NCI-H510A treated with DMSO at 0.1 percent for 48 hours (cell line): ENCODE data around the gene CREBRF.
"Not testable (repeated sequence)": the region's sequence is repeated elsewhere in the genome, so short reads cannot be mapped to it uniquely, and the experiment has no call there.

Source experiments
- DNase-seq: peaks from one replicate; lab custom pipeline; 2025; lab: John Stamatoyannopoulos, UW

CREBRF gene, protein sequence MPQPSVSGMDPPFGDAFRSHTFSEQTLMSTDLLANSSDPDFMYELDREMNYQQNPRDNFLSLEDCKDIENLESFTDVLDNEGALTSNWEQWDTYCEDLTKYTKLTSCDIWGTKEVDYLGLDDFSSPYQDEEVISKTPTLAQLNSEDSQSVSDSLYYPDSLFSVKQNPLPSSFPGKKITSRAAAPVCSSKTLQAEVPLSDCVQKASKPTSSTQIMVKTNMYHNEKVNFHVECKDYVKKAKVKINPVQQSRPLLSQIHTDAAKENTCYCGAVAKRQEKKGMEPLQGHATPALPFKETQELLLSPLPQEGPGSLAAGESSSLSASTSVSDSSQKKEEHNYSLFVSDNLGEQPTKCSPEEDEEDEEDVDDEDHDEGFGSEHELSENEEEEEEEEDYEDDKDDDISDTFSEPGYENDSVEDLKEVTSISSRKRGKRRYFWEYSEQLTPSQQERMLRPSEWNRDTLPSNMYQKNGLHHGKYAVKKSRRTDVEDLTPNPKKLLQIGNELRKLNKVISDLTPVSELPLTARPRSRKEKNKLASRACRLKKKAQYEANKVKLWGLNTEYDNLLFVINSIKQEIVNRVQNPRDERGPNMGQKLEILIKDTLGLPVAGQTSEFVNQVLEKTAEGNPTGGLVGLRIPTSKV

DNA sequence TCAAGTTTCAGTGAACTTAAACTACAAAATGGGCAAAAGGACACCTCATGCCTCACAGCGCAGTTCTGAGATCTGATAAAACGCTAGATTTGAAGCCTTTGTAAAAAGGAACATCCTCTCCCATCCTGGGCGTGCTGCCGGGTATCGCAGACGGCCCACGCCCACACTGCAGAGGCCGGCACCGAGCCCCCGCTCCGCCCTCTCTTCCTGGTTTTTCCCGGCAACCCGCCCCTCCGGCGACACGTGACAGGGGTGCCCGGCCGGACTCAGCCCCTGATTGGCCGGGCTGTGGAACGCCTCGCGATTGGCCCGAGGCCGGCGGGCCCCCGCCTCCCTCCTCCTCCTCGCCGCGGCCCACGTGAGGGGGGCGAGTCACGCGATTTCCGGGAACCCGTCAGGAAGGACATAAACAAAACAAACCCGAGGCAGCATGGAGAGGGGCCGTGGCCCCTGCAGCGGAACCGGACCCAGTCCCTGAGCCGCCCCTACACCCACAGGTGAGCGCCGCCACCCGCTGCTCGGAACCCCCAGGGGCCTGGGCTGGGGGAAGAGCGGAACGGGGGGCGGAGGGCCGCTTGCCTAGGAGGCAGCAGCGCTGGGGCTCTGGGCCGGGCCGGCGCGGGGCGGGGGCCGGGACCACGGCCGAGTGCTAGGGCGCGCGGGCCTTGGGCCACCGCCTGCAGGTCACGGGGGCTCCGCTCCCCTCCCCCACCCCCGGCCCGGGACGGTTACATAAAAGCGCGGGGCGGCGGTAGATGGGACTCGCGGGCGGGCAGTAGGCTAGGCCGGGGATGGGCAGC lies at the start of gene CREBRF:
CREBRF (plus strand) TSS at position 370 of the 800 bp plus-strand sequence. CDS start 24,424 bp downstream, outside the sequence.
- peak; percentile 68 for DNase-seq

DNA sequence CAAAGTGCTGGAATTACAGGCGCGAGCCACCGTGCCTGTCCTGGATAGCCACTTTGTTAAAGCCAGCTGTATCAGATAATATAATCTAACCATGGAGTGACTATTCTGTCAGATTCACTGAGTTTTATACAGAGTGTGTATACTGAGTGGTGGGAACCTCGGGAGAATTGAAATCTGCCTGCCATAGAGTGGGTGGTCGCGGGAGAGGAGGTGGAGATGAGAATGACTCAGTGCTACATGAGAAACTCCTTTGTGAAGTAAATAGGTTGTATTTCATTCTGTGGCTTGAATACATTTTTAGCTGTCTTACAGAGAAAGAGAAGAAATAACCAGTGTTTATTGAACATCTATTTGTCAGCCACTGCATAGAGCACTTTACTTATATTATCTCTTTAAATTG lies 46.1 kb upstream of the CREBRF start:
- no peak for DNase-seq

DNA sequence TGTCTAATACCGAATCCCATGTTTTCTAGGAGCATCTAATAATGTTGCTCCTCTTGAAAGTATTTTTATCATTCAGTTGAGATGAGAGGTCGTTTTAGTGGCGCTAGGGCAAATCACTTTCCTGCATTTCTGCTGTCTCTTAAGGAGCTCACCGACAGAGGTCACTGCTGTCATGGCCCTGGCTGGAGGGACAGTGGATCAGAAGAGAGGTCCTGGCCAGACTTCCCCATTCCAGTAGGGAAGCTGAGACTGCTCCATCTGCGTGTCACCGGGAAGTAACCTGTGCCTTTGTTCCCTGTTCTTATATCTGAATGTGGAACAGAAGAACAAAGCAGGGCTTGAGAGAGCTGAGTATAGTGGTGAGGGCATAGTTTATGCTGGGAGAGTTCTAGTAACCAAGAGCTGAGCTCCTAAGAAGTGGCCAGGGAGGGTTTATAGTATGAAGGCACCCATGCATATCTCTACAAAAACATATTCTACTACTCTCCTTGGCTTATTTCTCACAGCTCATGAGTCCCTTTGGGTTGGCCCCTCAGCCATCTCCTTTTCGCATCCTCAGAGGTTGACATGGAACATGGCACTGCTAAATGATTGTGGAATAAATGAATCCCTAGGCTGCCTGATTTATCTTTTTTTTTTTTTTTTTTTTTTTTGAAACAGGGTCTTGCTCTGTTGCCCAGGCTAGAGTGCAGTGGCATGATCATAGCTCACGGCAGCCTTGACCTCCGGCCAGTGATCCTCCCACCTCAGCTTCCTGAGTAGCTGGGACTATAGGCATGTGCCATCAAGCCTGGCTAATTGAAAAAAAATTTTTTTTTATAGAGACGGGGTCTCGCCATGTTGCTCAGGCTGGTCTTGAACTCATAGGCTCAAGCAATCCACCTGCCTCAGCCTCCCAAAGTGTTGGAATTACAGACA lies 45.3 kb upstream of the CREBRF start:
- no peak for DNase-seq

DNA sequence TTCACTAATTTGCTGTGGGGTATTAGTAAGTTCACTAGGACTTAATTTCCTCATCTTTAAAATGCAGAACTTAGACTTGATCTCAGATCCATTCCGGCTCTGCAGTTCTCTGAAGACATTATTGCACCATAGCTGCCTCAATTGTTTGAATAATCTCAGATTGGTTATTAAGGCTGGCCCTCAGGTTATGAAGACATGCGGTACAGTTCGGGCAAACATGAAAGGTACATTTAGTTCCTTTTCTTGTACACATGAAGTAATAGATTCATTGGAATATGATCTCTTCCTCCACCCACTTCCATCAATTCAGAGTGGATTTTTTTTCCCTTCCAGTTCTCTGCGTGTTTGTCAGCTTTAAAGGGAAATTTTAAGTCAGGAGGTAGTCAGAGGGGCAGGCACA lies 44.6 kb upstream of the CREBRF start:
- no peak for DNase-seq

DNA sequence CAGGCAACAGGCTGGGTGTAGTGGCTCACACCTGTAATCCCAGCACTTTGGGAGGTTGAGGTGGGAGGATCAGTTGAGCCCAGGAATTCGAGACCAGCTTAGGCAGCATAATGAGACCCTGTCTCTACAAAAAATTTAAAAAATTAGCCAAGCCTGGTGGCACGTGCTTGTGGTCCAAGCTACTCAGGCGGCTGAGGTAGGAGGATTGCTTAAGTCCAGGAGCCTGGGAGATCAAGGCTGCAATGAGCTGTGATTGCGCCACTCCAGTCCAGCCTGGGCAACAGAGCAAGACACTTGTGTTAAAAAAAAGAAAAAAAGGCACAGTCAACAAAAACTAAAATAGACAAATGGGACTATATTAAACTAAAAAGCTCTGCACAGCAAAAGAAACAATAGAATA lies 43.3 kb upstream of the CREBRF start:
- no peak for DNase-seq

DNA sequence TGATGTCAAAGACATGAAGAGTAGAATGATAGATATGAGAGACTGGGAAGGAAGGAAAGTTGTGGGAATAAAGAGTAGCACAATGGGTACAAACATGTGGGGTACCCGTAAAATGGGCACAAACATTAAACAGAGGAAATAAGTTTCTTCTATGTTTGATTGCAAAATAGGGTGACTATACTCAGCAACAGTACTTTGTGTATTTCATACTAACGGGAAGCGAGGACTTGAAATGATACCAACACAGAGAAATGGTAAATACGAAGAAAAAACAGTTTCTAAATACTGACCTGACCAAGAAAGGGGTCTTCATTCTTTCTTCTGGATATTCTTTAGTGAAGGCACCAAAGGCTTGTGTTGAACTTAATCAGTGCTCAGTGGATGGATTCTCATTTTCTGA lies 41.5 kb upstream of the CREBRF start:
- DNase-seq, result no peak

DNA sequence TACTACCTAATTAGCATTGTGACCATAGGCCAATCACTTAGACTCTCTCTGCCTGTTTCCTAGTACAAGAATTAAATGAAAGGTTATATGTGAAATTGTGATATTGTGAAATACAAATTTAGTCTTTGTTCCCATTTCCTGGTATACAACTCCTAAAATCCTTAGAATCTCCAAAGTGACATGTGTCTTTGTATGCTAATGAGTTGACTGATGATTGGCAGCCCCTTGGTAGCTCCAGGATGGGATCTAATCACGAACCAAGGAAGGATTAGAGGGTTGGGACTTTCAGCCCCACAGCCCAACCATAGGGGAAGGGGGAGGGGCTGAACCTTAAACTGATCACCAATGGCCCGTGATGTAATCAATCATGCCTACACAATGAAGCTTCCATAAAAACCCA lies 41.0 kb upstream of the CREBRF start:
- DNase-seq, result no peak

DNA sequence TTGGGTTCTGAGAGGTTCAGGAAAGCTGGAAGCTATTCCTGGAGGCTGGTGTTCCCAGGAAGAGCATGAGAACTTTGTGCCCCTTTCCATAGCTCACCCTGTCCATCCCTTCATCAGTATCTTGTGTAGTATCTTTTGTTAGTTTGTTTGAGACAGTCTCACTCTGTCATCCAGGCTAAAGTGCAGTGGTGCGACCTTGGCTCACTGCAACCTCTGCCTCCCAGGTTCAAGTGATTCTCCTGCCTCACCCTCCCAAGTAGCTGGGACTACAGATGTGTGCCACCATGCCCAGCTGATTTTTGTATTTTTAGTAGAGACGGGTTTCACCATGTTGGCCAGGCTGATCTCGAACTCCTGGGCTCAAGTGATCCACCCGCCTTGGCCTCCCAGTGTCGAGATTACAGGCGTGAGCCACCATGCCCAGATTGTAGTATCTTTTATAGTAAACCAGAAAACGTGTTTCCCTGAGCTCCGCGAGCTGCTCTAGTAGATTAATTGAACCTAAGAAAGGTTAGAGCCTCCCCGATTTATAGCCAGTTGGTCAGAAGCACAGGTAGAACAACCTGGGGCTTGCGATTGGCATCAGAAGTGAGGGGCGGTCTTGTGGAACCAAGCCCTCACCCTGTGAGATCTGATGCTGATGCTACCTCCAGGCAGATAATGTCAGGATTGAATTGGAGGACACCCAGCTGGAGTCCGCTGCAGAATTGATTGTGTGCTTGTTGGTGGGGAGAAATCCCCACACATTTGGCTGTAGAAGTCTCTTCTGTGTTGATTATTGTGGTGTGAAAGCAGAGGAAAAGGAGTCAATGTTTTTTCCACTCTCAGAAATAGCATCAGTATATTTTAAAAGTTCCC lies 40.3 kb upstream of the CREBRF start:
- no peak for DNase-seq

DNA sequence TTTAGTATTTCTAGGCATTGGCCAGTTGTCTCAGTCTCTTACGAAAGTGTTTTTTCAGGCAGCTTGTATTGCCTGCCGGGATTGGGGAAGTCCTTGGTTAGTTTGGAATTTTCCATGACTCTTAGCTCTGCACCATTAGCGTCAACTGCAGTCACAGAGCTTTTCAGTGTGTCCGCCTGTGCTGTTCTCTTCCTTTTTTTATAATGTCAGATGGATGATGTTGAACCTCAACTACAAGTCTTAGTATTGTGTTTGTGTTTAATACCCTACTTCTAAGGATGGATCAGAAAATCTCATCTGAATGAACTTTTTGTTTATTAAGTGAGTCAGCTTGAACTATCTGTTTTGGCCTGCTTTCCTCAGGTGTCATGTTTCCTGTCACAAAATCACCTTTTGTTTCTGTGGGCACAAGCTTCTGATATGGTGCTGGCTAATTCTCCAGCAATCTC lies 39.5 kb upstream of the CREBRF start:
- DNase-seq, result no peak

DNA sequence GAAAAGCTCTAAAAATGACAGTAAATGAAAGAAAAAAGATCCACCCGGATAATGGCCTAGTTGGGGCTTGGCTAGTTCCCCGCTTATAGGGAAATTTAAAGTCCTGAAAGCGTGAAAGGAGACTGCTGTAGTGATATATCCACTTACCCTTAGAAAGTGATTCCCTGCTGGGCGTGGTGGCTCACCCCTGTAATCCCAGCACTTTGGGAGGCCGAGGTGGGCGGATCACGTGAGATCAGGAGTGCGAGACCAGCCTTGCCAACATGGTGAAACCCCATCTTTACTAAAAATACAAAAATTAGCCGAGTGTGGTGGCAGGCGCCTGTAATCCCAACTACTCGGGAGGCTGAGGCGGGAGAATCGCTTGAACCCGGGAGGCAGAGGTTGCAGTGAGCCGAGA lies 39.1 kb upstream of the CREBRF start:
- DNase-seq, result not testable (repeated sequence)

DNA sequence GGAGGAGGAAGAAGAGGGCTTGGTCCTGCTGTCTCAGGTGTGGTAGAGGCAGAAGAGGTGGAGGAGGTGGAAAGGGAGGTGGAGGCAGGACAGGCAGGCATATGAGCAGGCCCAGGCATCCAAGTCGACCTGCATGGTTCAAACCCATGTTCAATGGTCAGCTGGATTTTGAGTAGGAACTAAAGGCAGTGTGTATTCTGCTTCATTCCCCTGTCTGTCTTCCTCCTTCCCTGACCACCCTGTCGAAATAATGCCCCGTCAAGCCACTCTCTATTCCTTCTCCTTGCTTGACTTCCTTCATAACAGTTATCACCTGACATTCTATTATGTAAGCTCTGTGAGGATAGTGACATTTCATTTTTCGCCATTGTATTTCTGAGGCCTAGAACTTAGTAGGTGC lies 37.8 kb upstream of the CREBRF start:
- DNase-seq, result no peak

DNA sequence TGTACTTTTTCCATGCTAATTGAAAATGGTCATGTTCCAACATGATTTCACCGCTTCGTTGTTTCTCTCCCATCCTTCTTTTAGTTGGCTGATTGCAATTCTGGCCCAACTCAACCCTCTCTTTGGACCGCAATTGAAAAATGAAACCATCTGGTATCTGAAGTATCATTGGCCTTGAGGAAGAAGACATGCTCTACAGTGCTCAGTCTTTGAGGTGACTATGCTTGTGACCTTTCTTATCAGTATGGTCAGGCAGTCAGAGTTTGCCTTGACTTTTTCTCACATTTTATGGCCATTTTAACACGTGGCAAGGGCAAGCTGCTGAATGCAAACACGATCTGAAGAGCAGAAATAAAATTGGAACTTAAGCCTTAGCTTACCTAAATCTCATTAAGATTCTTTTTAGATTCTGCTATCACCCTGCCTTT lies 36.0 kb upstream of the CREBRF start:
- DNase-seq, result no peak

DNA sequence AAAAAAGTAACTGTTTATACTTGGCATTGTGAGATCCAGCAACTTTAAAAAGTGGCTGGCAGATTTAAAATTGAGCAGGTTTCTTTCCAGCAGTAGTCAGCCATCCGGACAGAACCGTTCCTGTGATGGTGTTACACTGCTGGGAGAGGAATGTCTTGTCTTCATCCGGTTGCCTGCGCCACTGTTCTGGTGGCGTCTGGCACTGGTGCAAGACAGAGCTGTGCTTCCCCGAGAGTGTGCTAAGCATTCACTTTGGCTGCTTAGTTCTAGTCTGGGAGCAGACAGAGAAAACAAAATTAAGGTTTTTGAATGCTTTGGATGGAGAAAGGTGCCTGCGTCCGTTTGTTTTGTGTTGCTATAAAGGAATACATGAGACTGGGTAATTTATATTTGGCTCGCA lies 35.5 kb upstream of the CREBRF start:
- DNase-seq, result no peak

DNA sequence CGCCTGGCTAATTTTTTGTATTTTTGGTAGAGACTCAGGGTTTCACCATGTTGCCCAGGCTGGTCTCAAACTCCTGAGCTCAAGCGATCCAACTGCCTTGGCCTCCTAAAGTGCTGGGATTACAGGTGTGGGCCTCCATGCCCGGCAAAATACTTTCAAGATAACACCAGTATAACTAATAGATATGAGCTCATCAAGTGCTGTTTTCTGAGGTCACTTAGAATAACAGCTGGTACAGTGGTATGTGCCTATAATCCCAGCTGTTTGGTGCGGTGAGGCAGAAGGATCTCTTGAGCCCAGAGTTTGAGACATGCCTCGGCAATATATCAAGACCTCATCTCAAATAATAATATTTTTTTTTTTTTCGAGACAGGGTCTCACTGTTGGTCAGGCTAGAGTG lies 30.5 kb upstream of the CREBRF start:
- no peak for DNase-seq

DNA sequence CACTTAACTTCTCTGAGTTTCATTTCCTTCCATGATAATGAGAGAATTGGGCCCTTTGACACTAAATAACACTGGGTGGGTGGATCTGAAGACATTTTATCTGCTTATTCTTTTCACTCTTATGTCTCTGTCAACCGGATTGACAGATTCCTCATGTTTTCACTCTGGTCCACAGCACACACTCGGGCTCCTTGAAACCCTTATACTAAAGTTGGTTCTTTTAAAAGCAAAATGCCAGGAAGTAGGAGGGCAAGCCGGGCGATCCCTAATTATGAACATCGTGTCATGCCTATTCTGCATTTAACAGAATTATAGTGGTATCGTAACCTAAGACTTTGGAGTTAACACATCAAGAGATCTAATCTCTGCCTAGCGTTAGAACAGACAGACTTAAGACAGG lies 28.2 kb upstream of the CREBRF start:
- DNase-seq, result no peak

DNA sequence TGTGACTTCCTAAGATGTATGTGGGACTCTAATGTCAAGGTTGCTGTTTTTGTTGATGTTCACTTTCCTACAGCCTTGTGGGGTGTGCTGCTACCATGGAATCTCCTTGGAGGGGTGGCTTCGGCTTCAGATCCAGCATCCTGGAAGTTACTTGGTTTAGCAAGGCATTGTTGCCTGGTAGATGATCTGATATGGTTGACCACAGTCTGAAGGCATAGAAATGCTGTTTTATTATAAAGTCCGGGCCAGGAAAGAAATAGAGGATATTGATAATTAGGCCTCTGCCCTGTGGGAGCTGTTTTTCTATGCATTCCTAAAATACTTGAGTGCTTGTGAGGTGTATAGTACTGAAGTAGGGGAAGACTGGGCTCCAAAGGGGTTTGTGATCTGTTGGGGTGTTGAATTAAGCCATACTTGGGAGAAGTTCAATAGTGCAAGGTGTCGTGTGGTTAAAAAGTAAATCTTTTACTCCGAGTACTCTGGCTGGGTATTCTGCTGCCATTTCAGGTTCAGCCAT lies 27.3 kb upstream of the CREBRF start:
- DNase-seq, result no peak

DNA sequence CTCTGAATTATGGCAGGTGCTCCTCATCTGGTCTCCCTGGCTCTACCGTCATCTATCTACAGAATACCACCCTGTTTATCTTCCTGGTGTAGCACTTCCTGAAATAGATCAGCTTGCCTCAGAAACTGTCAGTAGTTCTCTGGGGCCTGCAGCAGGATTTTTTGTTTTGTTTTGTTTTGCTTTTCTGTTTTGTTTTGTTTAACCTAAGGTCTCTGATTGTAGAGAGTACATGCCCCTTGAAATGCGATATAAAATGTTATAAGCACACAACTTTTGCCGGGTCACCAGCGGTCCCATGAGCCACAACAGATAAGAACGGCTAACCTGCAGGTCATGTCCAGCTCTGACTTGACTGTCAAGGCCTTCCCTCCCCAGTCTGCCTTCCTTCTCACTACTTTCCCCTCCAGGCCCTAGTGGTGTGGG lies 26.6 kb upstream of the CREBRF start:
- DNase-seq, result no peak

DNA sequence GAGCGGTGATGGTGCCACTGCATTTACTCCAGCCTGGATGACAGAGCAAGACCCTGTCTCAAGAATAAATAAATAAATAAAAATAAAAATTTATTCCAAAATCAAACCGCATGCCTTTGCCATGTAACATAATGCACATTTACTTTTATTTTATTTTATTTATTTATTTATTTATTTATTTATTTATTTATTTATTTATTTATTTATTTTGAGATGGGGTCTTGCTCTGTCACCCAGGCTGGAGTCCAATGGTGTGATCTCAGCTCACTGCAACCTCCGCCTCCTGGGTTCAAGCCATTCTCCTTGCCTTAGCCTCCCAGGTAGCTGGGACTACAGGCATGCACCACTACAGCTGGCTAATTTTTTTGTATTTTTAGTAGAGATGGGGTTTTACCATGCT lies 24.1 kb upstream of the CREBRF start:
- not testable (repeated sequence) for DNase-seq

DNA sequence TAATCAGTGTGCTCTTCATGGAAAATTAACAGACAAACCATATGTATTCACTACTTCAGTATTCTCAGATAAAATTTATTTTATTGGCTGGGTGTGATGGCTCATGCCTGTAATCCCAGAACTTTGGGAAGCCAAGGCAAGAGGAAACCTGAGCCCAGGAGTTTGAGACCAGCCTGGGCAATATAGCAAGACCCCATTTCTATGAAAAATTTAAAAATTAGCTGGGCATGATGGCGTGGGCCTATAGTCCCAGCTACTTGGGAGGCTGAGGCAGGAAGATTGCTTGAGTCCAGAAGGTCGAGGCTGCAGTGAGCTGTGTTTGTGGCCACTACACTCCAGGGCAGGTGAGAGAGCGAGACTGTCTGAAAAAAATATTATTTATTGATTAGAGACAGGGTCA lies 23.4 kb upstream of the CREBRF start:
- no peak for DNase-seq

DNA sequence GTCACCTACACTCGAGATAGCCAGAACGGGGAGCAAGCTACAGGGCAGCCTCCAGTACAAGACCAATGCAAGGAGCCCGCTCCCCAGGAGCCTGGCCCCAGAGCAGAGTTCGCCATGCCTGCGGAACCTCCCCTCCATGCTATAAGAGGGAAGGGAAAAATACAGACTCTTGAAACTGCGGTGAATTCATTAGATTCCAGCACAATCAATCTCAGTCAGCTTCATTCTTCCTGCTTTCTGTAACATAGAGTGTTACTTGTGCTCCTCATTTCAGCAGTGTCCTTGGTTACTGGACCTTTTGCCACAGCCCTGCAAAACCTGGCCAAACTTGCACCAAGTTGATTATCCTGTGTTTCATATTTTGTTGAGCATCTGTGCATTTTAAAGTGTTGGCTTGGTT lies 22.2 kb upstream of the CREBRF start:
- no peak for DNase-seq
